Activated CD4-positive, alpha-beta T cell treated with anti-CD3 and anti-CD28 coated beads for 48 hours (primary cell): Measurements from ENCODE around the gene PALD1.

Experiments used
- DNase-seq: peaks from one replicate; pipeline ENCODE4 v3.0.0-alpha.2; 2020

The PALD1 gene

DNA sequence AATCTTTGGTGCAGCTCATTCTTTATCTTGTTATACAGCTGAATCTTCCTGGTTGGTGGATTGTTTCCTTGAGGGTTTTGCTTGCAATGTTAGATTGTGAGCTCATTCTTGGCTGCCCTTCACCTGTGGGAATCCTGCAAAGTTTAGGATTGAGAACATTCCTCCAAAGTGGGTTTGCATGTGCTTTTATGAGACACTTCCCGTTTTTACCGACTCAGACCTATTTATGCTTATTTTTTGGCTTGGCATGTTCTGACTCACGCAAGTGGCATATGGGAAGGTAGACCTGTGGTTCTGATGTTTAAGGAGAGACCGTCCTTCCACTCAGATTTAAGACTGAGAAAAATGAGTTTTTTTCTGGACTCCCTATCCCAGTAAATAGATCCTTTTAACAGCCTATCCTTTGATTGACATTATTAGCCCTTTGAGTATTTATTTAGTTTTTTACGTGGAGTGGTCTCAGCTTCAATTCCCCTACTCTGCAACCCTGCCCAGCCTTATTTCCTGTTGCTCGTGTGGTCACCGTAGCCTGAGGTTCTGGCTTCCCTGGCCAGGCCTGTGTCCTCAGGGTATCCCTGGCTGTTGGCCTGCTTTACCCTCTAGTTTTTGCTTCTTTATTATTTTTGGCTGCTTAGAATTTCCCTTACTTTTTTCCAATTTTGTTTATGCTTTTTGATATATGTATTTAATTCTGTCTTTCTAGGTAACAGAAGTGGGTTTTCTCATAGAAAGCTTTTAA is 137.4 kb downstream of the PALD1 start:
- DNase-seq, result no peak

DNA sequence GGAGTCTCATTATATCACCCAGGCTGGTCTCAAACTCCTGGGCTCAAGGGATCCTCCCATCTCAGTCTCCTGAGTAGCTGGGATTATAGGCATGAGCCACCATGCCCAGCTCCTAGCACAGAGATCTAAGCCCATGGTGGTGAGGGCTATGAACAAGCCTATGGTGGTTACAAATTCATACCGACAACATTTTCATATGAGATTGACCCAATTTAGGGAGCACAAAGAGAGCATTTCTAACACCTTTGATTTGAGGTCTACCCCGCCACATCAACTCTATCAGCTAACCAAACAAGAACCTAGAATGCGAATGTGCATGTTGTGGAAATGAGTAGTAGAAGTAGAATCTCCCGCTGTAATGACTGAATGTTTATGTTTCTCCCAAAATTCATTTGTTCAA is 138.2 kb downstream of the PALD1 start:
- DNase-seq, result no peak
